Measurements from ENCODE around the gene NPPB.

DNA sequence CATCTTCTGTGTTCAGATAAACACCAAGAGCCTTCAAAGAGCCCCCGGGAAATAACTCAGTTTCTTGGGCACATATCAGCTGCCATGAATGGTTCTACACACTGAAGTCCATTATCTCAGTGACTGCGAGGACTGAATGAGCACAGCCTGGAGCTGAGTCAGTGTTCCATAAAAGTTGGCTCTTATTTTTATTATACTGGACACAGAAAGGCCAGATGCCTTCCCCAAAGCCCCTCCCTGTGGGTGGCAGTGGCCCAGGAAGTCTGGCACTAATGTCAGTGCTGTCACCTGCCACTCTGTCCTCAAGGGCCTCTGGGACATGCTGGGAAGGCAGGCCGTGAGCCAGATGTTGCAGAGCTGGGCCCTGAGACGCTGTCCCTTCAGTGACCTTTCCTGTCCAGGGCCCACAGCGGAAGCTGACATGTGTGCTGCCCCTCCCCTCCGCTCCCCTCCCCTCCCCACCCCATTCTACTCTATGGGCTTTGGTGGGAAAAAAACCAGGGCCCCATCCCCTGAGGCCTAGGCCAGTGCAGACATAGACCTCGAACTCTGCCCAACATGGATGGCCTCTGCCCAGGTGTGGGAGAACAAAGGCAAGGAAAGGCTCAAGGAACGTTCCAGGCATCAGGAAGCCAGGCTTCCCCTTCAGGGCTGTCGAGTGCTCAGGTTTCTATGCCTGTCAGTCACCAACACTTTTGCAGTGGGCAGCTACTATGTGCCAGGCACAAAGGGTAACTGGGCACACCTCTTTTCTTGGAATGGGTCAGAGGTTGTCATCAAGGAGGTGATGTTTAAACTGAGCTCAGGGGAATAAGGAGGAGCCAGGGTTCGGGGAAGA lies 22.4 kb upstream of the NPPB start:
- TF ChIP-seq, protein P1, sequence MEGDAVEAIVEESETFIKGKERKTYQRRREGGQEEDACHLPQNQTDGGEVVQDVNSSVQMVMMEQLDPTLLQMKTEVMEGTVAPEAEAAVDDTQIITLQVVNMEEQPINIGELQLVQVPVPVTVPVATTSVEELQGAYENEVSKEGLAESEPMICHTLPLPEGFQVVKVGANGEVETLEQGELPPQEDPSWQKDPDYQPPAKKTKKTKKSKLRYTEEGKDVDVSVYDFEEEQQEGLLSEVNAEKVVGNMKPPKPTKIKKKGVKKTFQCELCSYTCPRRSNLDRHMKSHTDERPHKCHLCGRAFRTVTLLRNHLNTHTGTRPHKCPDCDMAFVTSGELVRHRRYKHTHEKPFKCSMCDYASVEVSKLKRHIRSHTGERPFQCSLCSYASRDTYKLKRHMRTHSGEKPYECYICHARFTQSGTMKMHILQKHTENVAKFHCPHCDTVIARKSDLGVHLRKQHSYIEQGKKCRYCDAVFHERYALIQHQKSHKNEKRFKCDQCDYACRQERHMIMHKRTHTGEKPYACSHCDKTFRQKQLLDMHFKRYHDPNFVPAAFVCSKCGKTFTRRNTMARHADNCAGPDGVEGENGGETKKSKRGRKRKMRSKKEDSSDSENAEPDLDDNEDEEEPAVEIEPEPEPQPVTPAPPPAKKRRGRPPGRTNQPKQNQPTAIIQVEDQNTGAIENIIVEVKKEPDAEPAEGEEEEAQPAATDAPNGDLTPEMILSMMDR (IDR thresholded peaks at IDR 0.05; ENCODE audit: low read depth, low read length, poor library complexity, severe bottlenecking) = no peak
- TF ChIP-seq EZH2phosphoT487 (IDR thresholded peaks at IDR 0.05; ENCODE audit: borderline replicate concordance, low read length) = no peak
